ENCODE data around the gene GREB1L.
"Not testable (repeated sequence)": the region's sequence is repeated elsewhere in the genome, so short reads cannot be mapped to it uniquely, and the experiment has no call there.

- TF ChIP-seq SUZ12 (IDR thresholded peaks at IDR 0.05; ENCODE audit: extremely low read depth, insufficient read depth, insufficient read length); ZNF274 (IDR thresholded peaks at IDR 0.05; ENCODE audit: low read depth, low read length): not testable (repeated sequence)
These were observed 73.1 kb downstream of the GREB1L start for GRCh38 chr18:21315126-21315525.
